Type B pancreatic cell (in vitro differentiated cells): Measurements from ENCODE around the gene ZWILCH. TPM values are rescaled to one million over a fixed set of nuclear protein-coding genes. Genes with fewer than 3 reads are reported as not detected.

Experiments
- DNase-seq: peaks from one replicate; pipeline ENCODE4 v3.0.0; 2021; ENCODE audit warnings: mixed read lengths; ENCODE audit not compliant: unreplicated experiment; ENCODE audit errors: extremely low spot score
- H3K27ac Mint-ChIP-seq: 2 replicates; pipeline ENCODE4 v1.8.0; 2021; ENCODE audit warnings: mild to moderate bottlenecking, mixed read lengths
- H3K27me3 Mint-ChIP-seq: 2 replicates; pipeline ENCODE4 v1.8.0; 2021; ENCODE audit warnings: mixed read lengths
- H3K36me3 Mint-ChIP-seq: 2 replicates; pipeline ENCODE4 v1.8.0; 2021; ENCODE audit warnings: mixed read lengths
- H3K4me1 Mint-ChIP-seq: one replicate; pipeline ENCODE4 v1.8.0; 2021; ENCODE audit warnings: mixed read lengths; ENCODE audit not compliant: unreplicated experiment
- H3K4me3 Mint-ChIP-seq: 2 replicates; pipeline ENCODE4 v1.8.0; 2021; ENCODE audit warnings: mild to moderate bottlenecking, mixed read lengths
- H3K9me3 Mint-ChIP-seq: 2 replicates; pipeline ENCODE4 v1.8.0; 2021; ENCODE audit warnings: mixed read lengths
- total RNA-seq: library from RNA; stranded (reverse); gene quantifications from 2 replicates; pipeline ENCODE4 v1.2.1, GENCODE V29; 2021; ENCODE audit warnings: low replicate concordance
- TF ChIP-seq, protein P1 (sequence below): fragments of 200-600 bp; sonication (generic); conservative IDR thresholded peaks from 2 replicates; pipeline ENCODE4 v1.5.0; 2021; ENCODE audit warnings: antibody characterized with exemption, mild to moderate bottlenecking

ZWILCH gene
- total RNA-seq, 1 donor from 2014 or later: 23.2 TPM

DNA sequence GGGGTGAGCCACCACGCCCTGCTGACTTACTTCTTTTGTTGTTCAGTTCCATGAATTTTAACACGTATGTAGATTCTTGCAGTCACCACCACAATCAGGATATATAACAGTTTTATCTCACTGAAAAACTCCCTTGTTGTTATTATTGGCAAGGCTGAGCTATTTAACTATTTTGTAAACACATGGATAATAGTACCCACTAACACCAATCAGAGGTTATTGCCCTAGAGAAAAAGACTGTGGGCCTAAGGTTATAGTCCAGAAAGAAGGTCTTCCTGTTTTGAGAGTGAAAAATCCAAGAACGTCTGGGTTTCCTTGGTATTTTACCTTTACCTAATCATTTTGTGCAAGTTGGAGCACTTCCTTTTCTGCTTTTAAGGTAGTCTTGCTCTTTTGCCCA is 9.5 kb downstream of the ZWILCH start:
- TF ChIP-seq, protein P1, sequence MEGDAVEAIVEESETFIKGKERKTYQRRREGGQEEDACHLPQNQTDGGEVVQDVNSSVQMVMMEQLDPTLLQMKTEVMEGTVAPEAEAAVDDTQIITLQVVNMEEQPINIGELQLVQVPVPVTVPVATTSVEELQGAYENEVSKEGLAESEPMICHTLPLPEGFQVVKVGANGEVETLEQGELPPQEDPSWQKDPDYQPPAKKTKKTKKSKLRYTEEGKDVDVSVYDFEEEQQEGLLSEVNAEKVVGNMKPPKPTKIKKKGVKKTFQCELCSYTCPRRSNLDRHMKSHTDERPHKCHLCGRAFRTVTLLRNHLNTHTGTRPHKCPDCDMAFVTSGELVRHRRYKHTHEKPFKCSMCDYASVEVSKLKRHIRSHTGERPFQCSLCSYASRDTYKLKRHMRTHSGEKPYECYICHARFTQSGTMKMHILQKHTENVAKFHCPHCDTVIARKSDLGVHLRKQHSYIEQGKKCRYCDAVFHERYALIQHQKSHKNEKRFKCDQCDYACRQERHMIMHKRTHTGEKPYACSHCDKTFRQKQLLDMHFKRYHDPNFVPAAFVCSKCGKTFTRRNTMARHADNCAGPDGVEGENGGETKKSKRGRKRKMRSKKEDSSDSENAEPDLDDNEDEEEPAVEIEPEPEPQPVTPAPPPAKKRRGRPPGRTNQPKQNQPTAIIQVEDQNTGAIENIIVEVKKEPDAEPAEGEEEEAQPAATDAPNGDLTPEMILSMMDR: no peak
- peaks cover 11% of the 10 kb centered on the region for H3K36me3 Mint-ChIP-seq
- H3K27me3 Mint-ChIP-seq: no peaks in the 10 kb centered on the region
- H3K4me3 Mint-ChIP-seq: no peak overlapping the region
- no peaks in the 10 kb centered on the region for H3K4me1 Mint-ChIP-seq
- no peak overlapping the region for H3K27ac Mint-ChIP-seq
- no peaks in the 10 kb centered on the region for H3K9me3 Mint-ChIP-seq
- DNase-seq: no peak

DNA sequence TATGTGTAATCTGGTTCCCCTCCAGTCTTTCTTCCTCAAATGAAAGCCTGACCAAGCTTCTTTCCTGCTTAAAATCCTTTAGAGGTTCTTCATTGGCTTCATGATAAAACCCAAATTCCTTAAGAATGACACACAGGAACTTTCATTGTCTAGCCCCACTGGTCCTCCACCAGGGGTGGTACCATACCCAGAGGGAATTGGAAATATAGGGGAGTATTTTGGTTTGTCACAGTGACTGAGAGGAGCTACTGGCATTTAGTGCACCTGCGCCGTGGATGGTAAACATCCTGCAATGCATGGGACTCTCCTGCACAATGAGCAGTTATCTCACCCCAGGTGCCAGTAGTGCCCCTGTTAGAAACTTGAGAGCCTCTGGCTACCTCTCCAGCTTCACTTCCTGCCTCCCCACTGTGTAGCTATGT is 10.8 kb downstream of the ZWILCH start:
- Mint-ChIP-seq H3K4me1 (no peaks in the 10 kb centered on the region), H3K27me3 (no peaks in the 10 kb centered on the region), H3K36me3 (peaks cover 11% of the 10 kb centered on the region), H3K4me3 (no peak overlapping the region), H3K9me3 (no peaks in the 10 kb centered on the region), H3K27ac (no peak overlapping the region)
- TF ChIP-seq, protein P1: no peak
- DNase-seq: no peak

DNA sequence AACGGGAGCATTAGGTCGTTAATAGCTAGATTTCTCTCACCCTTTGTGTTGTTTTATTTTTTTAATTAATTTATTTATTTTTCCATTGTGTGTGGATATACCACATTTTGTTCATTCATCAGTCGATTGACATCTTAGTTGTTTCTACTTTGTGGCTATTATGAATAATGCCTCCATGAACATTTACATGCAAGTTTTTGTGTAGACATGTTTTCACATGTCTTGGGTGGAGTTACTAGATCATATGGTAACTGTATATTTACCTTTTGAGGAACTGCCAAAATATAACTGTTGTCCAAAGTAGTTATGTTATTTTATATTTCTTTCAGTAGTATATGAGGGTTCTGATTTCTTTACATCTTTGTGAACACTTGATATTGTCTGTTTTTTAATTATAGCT is 18.8 kb downstream of the ZWILCH start:
- Mint-ChIP-seq H3K9me3 (no peaks in the 10 kb centered on the region), H3K4me1 (no peaks in the 10 kb centered on the region), H3K27me3 (no peaks in the 10 kb centered on the region), H3K27ac (no peak overlapping the region), H3K4me3 (no peak overlapping the region), H3K36me3 (no peaks in the 10 kb centered on the region)
- DNase-seq: no peak
- TF ChIP-seq, protein P1: no peak

DNA sequence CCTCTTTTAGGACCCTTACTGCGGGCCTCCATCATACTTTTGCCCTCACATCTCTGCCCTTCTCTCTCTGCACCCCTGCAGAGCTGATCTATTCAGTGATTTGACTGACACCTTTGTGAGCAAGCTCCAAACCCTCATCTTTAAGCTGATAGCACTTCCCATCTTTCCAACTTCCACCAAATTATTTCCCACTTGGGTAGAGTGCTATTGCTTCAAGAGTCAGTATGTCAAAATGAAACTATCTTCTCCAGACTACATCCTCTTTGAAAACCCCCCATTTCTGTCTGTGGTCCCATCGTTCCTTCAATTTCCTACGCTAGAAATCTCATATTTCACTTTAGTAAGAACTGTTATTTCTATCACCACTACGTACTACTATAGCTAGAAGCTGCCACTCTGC is 19.7 kb downstream of the ZWILCH start:
- Mint-ChIP-seq H3K4me1 (no peaks in the 10 kb centered on the region), H3K36me3 (no peaks in the 10 kb centered on the region), H3K27ac (no peak overlapping the region), H3K27me3 (no peaks in the 10 kb centered on the region), H3K4me3 (no peak overlapping the region), H3K9me3 (no peaks in the 10 kb centered on the region)
- TF ChIP-seq, protein P1: no peak
- DNase-seq: no peak

DNA sequence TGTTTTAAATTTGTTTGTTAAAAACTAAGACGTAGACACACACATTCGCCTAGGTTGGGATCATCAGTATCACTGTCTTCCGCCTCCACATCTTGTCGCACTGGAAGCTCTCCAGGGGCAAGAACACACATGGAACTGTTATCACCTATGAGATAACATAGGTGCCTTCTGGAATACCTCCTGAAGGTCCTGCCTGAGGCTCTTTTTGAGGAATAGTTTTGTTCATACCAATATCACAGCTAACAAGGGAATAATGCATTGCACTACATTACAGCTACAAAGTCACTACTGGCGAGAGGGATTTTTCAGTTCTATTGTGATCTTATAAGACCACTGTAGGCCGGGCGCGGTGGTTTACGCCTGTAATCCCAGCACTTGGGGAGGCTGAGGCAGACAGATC is 29.9 kb downstream of the ZWILCH start:
- Mint-ChIP-seq H3K4me3 (no peak overlapping the region), H3K4me1 (no peaks in the 10 kb centered on the region), H3K9me3 (no peaks in the 10 kb centered on the region), H3K36me3 (peaks cover 24% of the 10 kb centered on the region), H3K27me3 (no peaks in the 10 kb centered on the region), H3K27ac (no peak overlapping the region)
- DNase-seq: no peak
- TF ChIP-seq, protein P1: no peak

DNA sequence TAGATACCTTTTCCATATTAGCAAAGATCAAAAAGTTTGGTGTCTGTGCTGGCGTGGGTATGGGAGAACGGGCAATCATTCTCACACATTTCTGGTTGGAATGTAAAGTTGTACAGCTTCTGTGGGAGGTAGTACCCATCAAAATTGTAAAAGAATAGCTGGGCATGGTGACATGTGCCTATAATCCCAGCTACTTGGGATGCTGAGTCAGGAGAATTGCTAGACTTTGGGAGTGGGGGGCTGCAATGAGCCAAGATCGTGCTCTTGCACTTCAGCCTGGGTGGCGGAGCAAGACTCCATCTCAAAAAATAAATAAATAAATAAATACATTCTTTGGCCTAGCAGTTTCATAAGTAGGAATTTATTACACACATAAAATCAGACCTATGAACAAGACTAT is 37.8 kb downstream of the ZWILCH start:
- no peak overlapping the region for H3K27ac Mint-ChIP-seq
- H3K4me1 Mint-ChIP-seq: no peaks in the 10 kb centered on the region
- DNase-seq: no peak
- no peaks in the 10 kb centered on the region for H3K27me3 Mint-ChIP-seq
- no peak overlapping the region for H3K4me3 Mint-ChIP-seq
- H3K9me3 Mint-ChIP-seq: no peaks in the 10 kb centered on the region
- peaks cover 28% of the 10 kb centered on the region for H3K36me3 Mint-ChIP-seq
- TF ChIP-seq, protein P1: no peak
